HEK293T (cell line): ENCODE data around the gene TP53RK.

Experiments used
- CTCF ChIA-PET: fragments of 350-600 bp; formaldehyde crosslinking; extraction: SDS; loops from one replicate; lab custom pipeline; 2021; ENCODE audit warnings: antibody characterized with exemption, inconsistent platforms; lab: Yijun Ruan, JAX
- POLR2A ChIA-PET: fragments of 350-600 bp; formaldehyde crosslinking; extraction: SDS; loops from one replicate; lab custom pipeline; 2020; ENCODE audit warnings: antibody characterized with exemption, inconsistent platforms; lab: Yijun Ruan, JAX
- DNase-seq: peaks from one replicate; pipeline ENCODE4 v3.0.0; 2012; ENCODE audit warnings: mixed read lengths; ENCODE audit errors: extremely low spot score
- ARNT ChIP-seq: fragments of 450-650 bp; IDR thresholded peaks from 2 replicates; pipeline ENCODE4 v1.6.1; 2017; ENCODE audit warnings: mild to moderate bottlenecking
- BHLHE40 ChIP-seq: fragments of 450-650 bp; IDR thresholded peaks from 2 replicates; pipeline ENCODE4 v1.6.1; 2016; ENCODE audit warnings: mild to moderate bottlenecking, moderate library complexity, borderline replicate concordance
- CTBP1 ChIP-seq: fragments of 450-650 bp; IDR thresholded peaks from 2 replicates; pipeline ENCODE4 v1.6.1; 2016; ENCODE audit warnings: borderline replicate concordance
- ELF4 ChIP-seq: fragments of 450-650 bp; IDR thresholded peaks from 2 replicates; pipeline ENCODE4 v1.6.1; 2017; ENCODE audit warnings: antibody characterized with exemption
- FOXA1 ChIP-seq: fragments of 450-650 bp; IDR thresholded peaks from 2 replicates; pipeline ENCODE4 v1.6.1; 2016; ENCODE audit warnings: mild to moderate bottlenecking
- FOXK2 ChIP-seq: fragments of 450-650 bp; IDR thresholded peaks from 2 replicates; pipeline ENCODE4 v1.6.1; 2016; ENCODE audit warnings: mild to moderate bottlenecking
- FOXM1 ChIP-seq: fragments of 450-650 bp; IDR thresholded peaks from 2 replicates; pipeline ENCODE4 v1.6.1; 2017; ENCODE audit warnings: mild to moderate bottlenecking, borderline replicate concordance
- HDGF ChIP-seq: fragments of 450-650 bp; IDR thresholded peaks from 2 replicates; pipeline ENCODE4 v1.6.1; 2017; ENCODE audit warnings: antibody characterized with exemption, borderline replicate concordance
- L3MBTL2 ChIP-seq: fragments of 450-650 bp; conservative IDR thresholded peaks from 2 replicates; pipeline ENCODE4 v1.6.1; 2016; ENCODE audit warnings: mild to moderate bottlenecking
- LEF1 ChIP-seq: fragments of 450-650 bp; IDR thresholded peaks from 2 replicates; pipeline ENCODE4 v1.6.1; 2017; ENCODE audit warnings: mild to moderate bottlenecking, borderline replicate concordance
- NFRKB ChIP-seq: fragments of 450-650 bp; IDR thresholded peaks from 2 replicates; pipeline ENCODE4 v1.6.1; 2016; ENCODE audit warnings: mild to moderate bottlenecking, moderate library complexity
- PKNOX1 ChIP-seq: fragments of 450-650 bp; IDR thresholded peaks from 2 replicates; pipeline ENCODE4 v1.6.1; 2016
- SP1 ChIP-seq: fragments of 450-650 bp; IDR thresholded peaks from 2 replicates; pipeline ENCODE4 v1.6.1; 2017
- SUZ12 ChIP-seq: fragments of 450-650 bp; IDR thresholded peaks from 2 replicates; pipeline ENCODE4 v1.6.1; 2016; ENCODE audit warnings: mild to moderate bottlenecking
- TARDBP ChIP-seq: fragments of 450-650 bp; IDR thresholded peaks from 2 replicates; pipeline ENCODE4 v1.6.1; 2016
- ZNF384 ChIP-seq: fragments of 450-650 bp; IDR thresholded peaks from 2 replicates; pipeline ENCODE4 v1.6.1; 2016

Gene TP53RK

GRCh38 chr20:46723039-46723438 is 33.8 kb upstream of the TP53RK start:
- CTCF ChIA-PET, result no interaction called here
- no peak for DNase-seq
- TF ChIP-seq L3MBTL2, result no peak
- no peak for TF ChIP-seq FOXK2
- TF ChIP-seq BHLHE40, result no peak
- TF ChIP-seq ELF4, result no peak
- TF ChIP-seq PKNOX1, result no peak
- TF ChIP-seq SP1, result no peak
- TF ChIP-seq LEF1, result no peak
- TF ChIP-seq ZNF384, result no peak
- TF ChIP-seq TARDBP, result no peak
- TF ChIP-seq FOXM1, result no peak
- TF ChIP-seq FOXA1, result no peak
- TF ChIP-seq NFRKB, result no peak
- no peak for TF ChIP-seq HDGF
- no peak for TF ChIP-seq CTBP1
- no peak for TF ChIP-seq SUZ12
- TF ChIP-seq ARNT, result no peak
- POLR2A ChIA-PET, result no interaction called here

GRCh38 chr20:46722450-46722849 is 33.2 kb upstream of the TP53RK start:
- DNase-seq, result no peak
- no peak for TF ChIP-seq FOXK2
- no peak for TF ChIP-seq FOXA1
- TF ChIP-seq ARNT, result no peak
- no peak for TF ChIP-seq NFRKB
- TF ChIP-seq SP1, result no peak
- TF ChIP-seq BHLHE40, result no peak
- POLR2A ChIA-PET, result no interaction called here
- CTCF ChIA-PET, result no interaction called here

GRCh38 chr20:46721476-46721875 is 32.2 kb upstream of the TP53RK start:
- ChIA-PET CTCF (interaction anchor here (0.6 kb wide), 1 partner anchor 31 kb away, joined by 8 read pairs; no protein-coding TSS in a partner anchor), POLR2A (no interaction called here)
- TF ChIP-seq NFRKB (no peak), TARDBP (no peak), SP1 (no peak), FOXK2 (no peak), CTBP1 (no peak), LEF1 (no peak), L3MBTL2 (no peak), PKNOX1 (no peak), ELF4 (no peak), SUZ12 (no peak), HDGF (no peak), FOXM1 (no peak), ZNF384 (no peak), FOXA1 (no peak), ARNT (no peak), BHLHE40 (no peak)
- no peak for DNase-seq

GRCh38 chr20:46720776-46721425 is 31.7 kb upstream of the TP53RK start:
- TF ChIP-seq FOXK2, result no peak
- no peak for TF ChIP-seq HDGF
- TF ChIP-seq ELF4, result no peak
- no peak for TF ChIP-seq NFRKB
- no peak for TF ChIP-seq FOXA1
- TF ChIP-seq L3MBTL2, result no peak
- TF ChIP-seq BHLHE40, result no peak
- no peak for TF ChIP-seq PKNOX1
- TF ChIP-seq SUZ12, result no peak
- TF ChIP-seq CTBP1, result no peak
- TF ChIP-seq FOXM1, result no peak
- no peak for TF ChIP-seq LEF1
- TF ChIP-seq ARNT, result no peak
- no peak for TF ChIP-seq SP1
- TF ChIP-seq TARDBP, result no peak
- TF ChIP-seq ZNF384, result no peak
- ChIA-PET CTCF (interaction anchor here (0.6 kb wide), 1 partner anchor 31 kb away, joined by 8 read pairs; no protein-coding TSS in a partner anchor), POLR2A (no interaction called here)
- no peak for DNase-seq

- CTCF ChIA-PET, result no interaction called here
- POLR2A ChIA-PET, result no interaction called here
- TF ChIP-seq FOXM1, result no peak
- no peak for TF ChIP-seq CTBP1
- TF ChIP-seq BHLHE40, result no peak
- TF ChIP-seq FOXA1, result no peak
- no peak for TF ChIP-seq TARDBP
- no peak for TF ChIP-seq FOXK2
- TF ChIP-seq HDGF, result no peak
- no peak for TF ChIP-seq ELF4
- no peak for TF ChIP-seq SUZ12
- no peak for TF ChIP-seq ARNT
- DNase-seq, result no peak
These were observed 30.8 kb upstream of the TP53RK start for GRCh38 chr20:46720019-46720418.
